ENCODE results near the gene PIGT. TPM values are rescaled to one million over a fixed set of nuclear protein-coding genes. Genes with fewer than 3 reads are reported as not detected.
A peak's percentile ranks its signal among the peaks of the same experiment; 100 is the strongest.

Gene PIGT
- total and polyA plus RNA-seq, 2 of the 13 experiments (the other 11 are each of a cell fraction or from before 2014, with no cell fraction given): 65.9 to 74.1 TPM

DNA sequence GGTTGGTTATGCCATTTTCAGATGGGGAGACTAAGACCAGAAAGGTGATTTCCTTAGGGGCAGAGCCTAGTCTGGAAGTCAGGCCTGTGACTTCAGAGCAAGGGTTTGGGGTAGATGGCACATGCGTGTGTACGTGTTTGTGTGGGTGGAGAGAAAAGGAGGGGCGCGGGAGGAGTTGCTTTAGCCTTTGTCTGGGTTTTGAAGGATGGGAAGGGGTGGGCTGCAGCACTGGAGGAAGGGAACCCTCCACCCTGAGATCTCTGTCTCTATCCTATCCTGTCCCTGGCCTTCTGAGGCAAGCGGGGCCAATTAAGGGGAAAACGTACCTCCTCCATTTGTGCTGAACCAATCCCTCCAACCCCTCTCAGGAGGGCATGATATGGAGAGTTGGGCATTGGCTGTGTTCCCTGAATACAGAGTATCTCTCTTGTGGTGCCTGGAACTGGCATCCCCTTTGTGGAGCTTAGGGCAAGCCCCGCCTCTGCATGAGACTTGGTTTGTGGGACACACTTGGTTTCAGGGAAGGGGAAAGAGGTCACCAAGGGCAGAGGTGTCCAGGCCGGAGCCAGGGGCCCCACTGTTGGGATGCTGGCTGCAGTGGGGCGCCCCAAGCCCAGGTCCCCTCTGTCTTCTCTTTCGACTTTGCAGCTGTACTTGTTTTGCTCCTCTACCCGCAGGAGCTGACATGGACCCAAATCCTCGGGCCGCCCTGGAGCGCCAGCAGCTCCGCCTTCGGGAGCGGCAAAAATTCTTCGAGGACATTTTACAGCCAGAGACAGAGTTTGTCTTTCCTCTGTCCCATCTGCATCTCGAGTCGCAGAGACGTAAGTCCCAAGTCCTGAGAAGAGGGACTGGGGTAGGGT is 7.9 kb upstream of the PIGT start, which contains the start of gene DBNDD2:
Gene DBNDD2 (plus strand): TSS at position 507 of the 863 bp plus-strand sequence. CDS start 179 bp downstream, at position 686.
- H2AFZ ChIP-seq (ENCODE audit: low read length): no peak within 1 kb of the TSS
- peak within 1 kb of the TSS in 1 of 3 experiments; percentile 92; a peak in 1 of 6 replicates for H3K4me3 ChIP-seq (replicated peaks in 1 of 3; ENCODE audit: insufficient read depth in 1 of 3, low read depth in 2 of 3, low read length in 3 of 3)
- H3K4me1 ChIP-seq (ENCODE audit: insufficient read depth, low read length): peaks cover 25% of the 10 kb centered on the region
- peak within 1 kb of the TSS; percentile 95 for H3K4me2 ChIP-seq (ENCODE audit: low read depth, low read length)
- no TSS peak for BruUV-seq (replicated peaks)
- H3K9me3 ChIP-seq (ENCODE audit: low read length): no peaks in the 10 kb centered on the region
- H4K20me1 ChIP-seq (ENCODE audit: insufficient read depth, low read length): no peaks in the 10 kb centered on the region
- H3K27me3 ChIP-seq (ENCODE audit: control insufficient read depth in 1 of 2, insufficient read depth in 2 of 2, low read length in 2 of 2): peaks cover 2 to 5% of the 10 kb centered on the region in 2 experiments; a peak in 2 of 5 replicates
- no peak within 1 kb of the TSS for H3K27ac ChIP-seq (ENCODE audit: extremely low read length, insufficient read depth, low read length)
- ATAC-seq (no peak), DNase-seq (ENCODE audit: low spot score) (no peak), FAIRE-seq (no peak)
- intact Hi-C loops (cut with micrococcal nuclease; ENCODE audit: unreplicated experiment): no loop called here
- in situ Hi-C loops (cut with HindIII; ENCODE audit: extremely low pct_ligation_motif_present, low pct_unique_long_range_greater_than_20kb): no loop called here
- POLR2A ChIA-PET: interaction anchor here (2.6 to 4.2 kb wide), 2 partner anchors 8 to 45 kb away, joined by 8 to 32 read pairs; partner anchors contain the start of genes PIGT and SYS1
- no peaks in the 10 kb centered on the region for H3K36me3 ChIP-seq (replicated peaks in 1 of 2; ENCODE audit: control insufficient read depth in 1 of 2, insufficient read depth in 2 of 2, low read length in 2 of 2)
- CTCF ChIA-PET (ENCODE audit: low intra/inter-chr PET ratio, low total read pairs): no interaction called here
- H3K9ac ChIP-seq (ENCODE audit: insufficient read depth, low read depth, low read length): peak within 1 kb of the TSS; percentile 72; the same call in 1 of the 2 replicates
- no peaks in the 10 kb centered on the region for H3K79me2 ChIP-seq (ENCODE audit: insufficient read depth, low read length)
- 96% methylated on average over 21 of the region's 21 CpGs for WGBS (ENCODE audit: low lambda C conversion rate)
- no peak for TF ChIP-seq ZNF577 (CRISPR knock-in tag; IDR thresholded peaks at IDR 0.05; ENCODE audit: borderline replicate concordance, low read depth)
- TF ChIP-seq, protein P1, sequence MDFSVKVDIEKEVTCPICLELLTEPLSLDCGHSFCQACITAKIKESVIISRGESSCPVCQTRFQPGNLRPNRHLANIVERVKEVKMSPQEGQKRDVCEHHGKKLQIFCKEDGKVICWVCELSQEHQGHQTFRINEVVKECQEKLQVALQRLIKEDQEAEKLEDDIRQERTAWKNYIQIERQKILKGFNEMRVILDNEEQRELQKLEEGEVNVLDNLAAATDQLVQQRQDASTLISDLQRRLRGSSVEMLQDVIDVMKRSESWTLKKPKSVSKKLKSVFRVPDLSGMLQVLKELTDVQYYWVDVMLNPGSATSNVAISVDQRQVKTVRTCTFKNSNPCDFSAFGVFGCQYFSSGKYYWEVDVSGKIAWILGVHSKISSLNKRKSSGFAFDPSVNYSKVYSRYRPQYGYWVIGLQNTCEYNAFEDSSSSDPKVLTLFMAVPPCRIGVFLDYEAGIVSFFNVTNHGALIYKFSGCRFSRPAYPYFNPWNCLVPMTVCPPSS (IDR thresholded peaks at IDR 0.05): no peak
- no peak for TF ChIP-seq ATM (IDR thresholded peaks at IDR 0.05; ENCODE audit: borderline replicate concordance)
- no peak for TF ChIP-seq TGIF2 (CRISPR knock-in tag; IDR thresholded peaks at IDR 0.05)
- no peak for TF ChIP-seq ZNF615 (CRISPR knock-in tag; IDR thresholded peaks at IDR 0.05; ENCODE audit: borderline replicate concordance)
- TF ChIP-seq ZNF382 (CRISPR knock-in tag; IDR thresholded peaks at IDR 0.05; ENCODE audit: borderline replicate concordance): no peak
- TF ChIP-seq ZBTB2 (CRISPR knock-in tag; IDR thresholded peaks at IDR 0.05; ENCODE audit: low read depth): no peak
- TF ChIP-seq, protein P2, sequence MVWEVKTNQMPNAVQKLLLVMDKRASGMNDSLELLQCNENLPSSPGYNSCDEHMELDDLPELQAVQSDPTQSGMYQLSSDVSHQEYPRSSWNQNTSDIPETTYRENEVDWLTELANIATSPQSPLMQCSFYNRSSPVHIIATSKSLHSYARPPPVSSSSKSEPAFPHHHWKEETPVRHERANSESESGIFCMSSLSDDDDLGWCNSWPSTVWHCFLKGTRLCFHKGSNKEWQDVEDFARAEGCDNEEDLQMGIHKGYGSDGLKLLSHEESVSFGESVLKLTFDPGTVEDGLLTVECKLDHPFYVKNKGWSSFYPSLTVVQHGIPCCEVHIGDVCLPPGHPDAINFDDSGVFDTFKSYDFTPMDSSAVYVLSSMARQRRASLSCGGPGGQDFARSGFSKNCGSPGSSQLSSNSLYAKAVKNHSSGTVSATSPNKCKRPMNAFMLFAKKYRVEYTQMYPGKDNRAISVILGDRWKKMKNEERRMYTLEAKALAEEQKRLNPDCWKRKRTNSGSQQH (CRISPR knock-in tag; IDR thresholded peaks at IDR 0.05; ENCODE audit: low read depth): no peak
- no peak for TF ChIP-seq NFE2L2 (IDR thresholded peaks at IDR 0.05; ENCODE audit: low read length)
- TF ChIP-seq DDIT3 (CRISPR knock-in tag; IDR thresholded peaks at IDR 0.05): no peak
- no peak for TF ChIP-seq HDAC1 (CRISPR knock-in tag; IDR thresholded peaks at IDR 0.05)
- TF ChIP-seq PAWR (CRISPR knock-in tag; IDR thresholded peaks at IDR 0.05; ENCODE audit: borderline replicate concordance): no peak
- no peak for TF ChIP-seq SRY (CRISPR knock-in tag; IDR thresholded peaks at IDR 0.05)
- TF ChIP-seq NR2F2 (IDR thresholded peaks at IDR 0.05; ENCODE audit: borderline replicate concordance, low read depth): no peak

All from HepG2 (cell line).